Transverse colon (tissue), 4 donors: ENCODE measurements around the gene CACNA2D4. TPM values are rescaled to one million over a fixed set of nuclear protein-coding genes. Genes with fewer than 3 reads are reported as not detected.

ENCODE experiments used
- DNase-seq: peaks from one replicate; pipeline ENCODE4 v3.0.0-alpha.2; 2019
- H3K27ac ChIP-seq, 4 donors: fragments of 200-600 bp; sonication (generic); 2 replicates each; pipeline ENCODE4 v1.5.1; 2016 to 2018; ENCODE audit warnings: inconsistent platforms in 4 of 4
- H3K27me3 ChIP-seq: fragments of 200-600 bp; sonication (generic); 2 replicates; pipeline ENCODE4 v1.5.1; 2017; ENCODE audit warnings: inconsistent platforms
- H3K36me3 ChIP-seq, 4 donors: fragments of 200-600 bp; sonication (generic); 2 replicates each; pipeline ENCODE4 v1.5.1; 2017 to 2019; ENCODE audit warnings: inconsistent platforms in 4 of 4
- H3K4me1 ChIP-seq, 4 donors: fragments of 200-600 bp; sonication (generic); 2 replicates each; pipeline ENCODE4 v1.5.1; 2017 to 2020; ENCODE audit warnings: inconsistent platforms in 4 of 4
- H3K4me3 ChIP-seq, 4 donors: fragments of 200-600 bp; sonication (generic); 1 replicate in 1 of 4; 2 replicates in 3 of 4; pipeline versions ENCODE4 v1.5.1 to v1.6.1; 2017 to 2019; ENCODE audit warnings: inconsistent platforms in 4 of 4
- H3K9me3 ChIP-seq, 2 donors: fragments of 200-600 bp; sonication (generic); 2 replicates each; pipeline ENCODE4 v1.5.1; 2017 to 2019; ENCODE audit warnings: inconsistent platforms in 2 of 2
- CTCF ChIP-seq, 5 experiments: fragments of 200-600 bp in 3 of 5; fragments of 450-650 bp in 2 of 5; sonication (generic) in 3 of 5; IDR thresholded peaks; 1 replicate in 2 of 5; 2 replicates in 3 of 5; pipeline ENCODE4 v1.5.1; 2016 to 2017; ENCODE audit warnings: antibody characterized with exemption in 5 of 5, inconsistent platforms in 3 of 5, mild to moderate bottlenecking in 2 of 5, moderate library complexity in 1 of 5
- EP300 ChIP-seq: sonication (generic); formaldehyde crosslinking; IDR thresholded peaks from one replicate; pipeline ENCODE4 v1.6.1; 2017; ENCODE audit warnings: antibody characterized with exemption, low read depth
- POLR2A ChIP-seq: fragments of 450-650 bp; IDR thresholded peaks from one replicate; pipeline ENCODE4 v1.6.1; 2016; ENCODE audit warnings: antibody characterized with exemption, mild to moderate bottlenecking, moderate library complexity
- POLR2AphosphoS5 ChIP-seq, 3 donors: sonication (generic); formaldehyde crosslinking; IDR thresholded peaks; one replicate each; pipeline ENCODE4 v1.6.1; 2016; ENCODE audit warnings: antibody characterized with exemption in 3 of 3
- WGBS, 2 donors: methylation state at CpG; one replicate each; pipeline ENCODE4 v1.1.5; 2018; ENCODE audit warnings: low coverage in 1 of 2; 5-methylcytosine and 5-hydroxymethylcytosine counted together
- in situ Hi-C, 4 donors: fragments of 200-750 bp; cut with MboI; loops; one replicate each; pipeline versions ENCODE4 v1.15.0 to v1.15.1; 2017; ENCODE audit warnings: low sequenced_read_pairs in 3 of 4, low pct_ligation_motif_present in 1 of 4, low pct_unique_long_range_greater_than_20kb in 1 of 4
- intact Hi-C: fragments of 100-400 bp; cut with DNase I; formaldehyde crosslinking; loops from one replicate; pipeline ENCODE4 v1.15.1; 2023; ENCODE audit warnings: low total_unique reads
- total RNA-seq, 4 donors: library from RNA; depleted of rRNA; stranded (reverse); fragments of >200 nt; gene quantifications; one replicate each; pipeline ENCODE4 v1.1.0, GENCODE V29; 2016

CACNA2D4 gene
- total RNA-seq, 4 donors from 2014 or later = 6.5 to 22.8 (median 7.2) TPM; not detected in 1

DNA sequence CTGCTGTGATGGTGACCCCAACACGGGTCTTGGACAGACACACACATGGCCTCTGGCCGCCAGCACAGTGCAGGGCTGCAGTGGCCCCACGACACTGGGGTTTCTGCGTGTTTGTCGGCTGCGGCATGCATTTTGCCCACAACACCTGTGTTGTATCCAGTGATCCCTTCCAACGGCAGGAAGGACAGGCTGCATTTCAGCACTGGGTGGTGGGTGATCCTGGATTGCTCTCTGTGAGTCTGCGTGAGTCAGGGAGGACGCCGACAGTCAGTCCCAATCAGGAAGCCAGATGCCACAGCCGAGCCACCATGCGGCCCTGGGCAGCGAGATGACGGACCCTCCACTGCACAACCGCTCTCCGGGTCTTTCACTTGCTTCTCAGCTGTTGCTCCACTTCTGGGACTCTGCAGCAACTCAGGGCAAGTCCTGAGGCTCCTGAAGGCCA, 77.4 kb downstream of the CACNA2D4 start:
- no peaks in the 10 kb centered on the region for H3K9me3 ChIP-seq
- intact Hi-C loops = no loop called here
- DNase-seq = no peak
- TF ChIP-seq EP300 (no peak), POLR2AphosphoS5 (IDR thresholded peaks at IDR 0.05) (no peak), POLR2A (no peak), CTCF (IDR thresholded peaks at IDR 0.05) (no peak)
- H3K4me3 ChIP-seq = no peak overlapping the region
- 88% methylated on average over 14 of the region's 16 CpGs; no CpG with 5 or more reads in 1 of the 2 donors for WGBS, 2 donors
- no peaks in the 10 kb centered on the region for H3K36me3 ChIP-seq
- H3K4me1 ChIP-seq = no peaks in the 10 kb centered on the region
- peaks cover 13% of the 10 kb centered on the region for H3K27me3 ChIP-seq
- in situ Hi-C loops = no loop called here
- H3K27ac ChIP-seq = no peak overlapping the region

GRCh38 chr12:1839956-1840951, 78.2 kb downstream of the CACNA2D4 start:
- H3K9me3 ChIP-seq = no peaks in the 10 kb centered on the region
- WGBS, 2 donors = 20 to 68% methylated on average over 2 to 24 of the region's 24 CpGs
- intact Hi-C loops (loop anchor here (10.0 kb wide), 1 partner anchor 65 kb away; no protein-coding TSS in a partner anchor), in situ Hi-C loops (no loop called here)
- no peak for TF ChIP-seq EP300
- no peak for TF ChIP-seq CTCF (IDR thresholded peaks at IDR 0.05)
- no peak for TF ChIP-seq POLR2AphosphoS5 (IDR thresholded peaks at IDR 0.05)
- TF ChIP-seq POLR2A = no peak
- H3K36me3 ChIP-seq = no peaks in the 10 kb centered on the region
- DNase-seq = no peak
- H3K4me1 ChIP-seq = no peaks in the 10 kb centered on the region
- peaks cover 13% of the 10 kb centered on the region for H3K27me3 ChIP-seq
- no peak overlapping the region for H3K4me3 ChIP-seq
- no peak overlapping the region for H3K27ac ChIP-seq

DNA sequence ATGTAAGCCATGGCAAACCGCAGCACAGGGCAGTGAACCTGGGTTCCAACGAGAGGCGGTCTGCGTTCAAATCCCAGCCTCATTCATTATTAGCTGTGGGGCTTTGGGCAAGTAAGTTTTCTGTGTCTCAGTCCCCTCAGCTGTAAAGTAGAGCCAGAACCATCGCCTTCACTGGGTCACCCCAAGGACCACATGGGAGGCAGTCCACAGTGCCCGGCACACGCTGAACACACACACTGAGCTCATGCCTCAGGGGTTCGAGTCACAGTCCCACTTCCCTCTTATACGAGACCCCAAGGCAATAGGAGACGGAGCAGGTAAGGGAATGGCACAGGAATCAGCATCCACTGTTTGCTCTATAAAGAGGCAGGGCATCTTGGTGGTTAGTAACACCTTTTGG, 79.0 kb downstream of the CACNA2D4 start:
- Histone ChIP-seq H3K9me3 (no peaks in the 10 kb centered on the region), H3K27me3 (peaks cover 13% of the 10 kb centered on the region), H3K4me3 (no peak overlapping the region), H3K4me1 (no peaks in the 10 kb centered on the region), H3K27ac (no peak overlapping the region), H3K36me3 (no peaks in the 10 kb centered on the region)
- intact Hi-C loops (loop anchor here (10.0 kb wide), 1 partner anchor 65 kb away; no protein-coding TSS in a partner anchor), in situ Hi-C loops (no loop called here)
- no peak for DNase-seq
- WGBS, 2 donors = 92% methylated on average over 10 of the region's 10 CpGs; no CpG with 5 or more reads in 1 of the 2 donors
- TF ChIP-seq EP300 = no peak
- no peak for TF ChIP-seq POLR2A
- no peak for TF ChIP-seq CTCF (IDR thresholded peaks at IDR 0.05)
- no peak for TF ChIP-seq POLR2AphosphoS5 (IDR thresholded peaks at IDR 0.05)

GRCh38 chr12:1838994-1839365, 79.5 kb downstream of the CACNA2D4 start:
- H3K27me3 ChIP-seq = peaks cover 13% of the 10 kb centered on the region
- H3K36me3 ChIP-seq = no peaks in the 10 kb centered on the region
- H3K27ac ChIP-seq = no peak overlapping the region
- intact Hi-C loops = loop anchor here (10.0 kb wide), 1 partner anchor 66 kb away; no protein-coding TSS in a partner anchor
- no peak overlapping the region for H3K4me3 ChIP-seq
- WGBS, 2 donors = 80% methylated on average over 15 of the region's 15 CpGs; no CpG with 5 or more reads in 1 of the 2 donors
- in situ Hi-C loops = no loop called here
- TF ChIP-seq CTCF (IDR thresholded peaks at IDR 0.05) (no peak), POLR2AphosphoS5 (IDR thresholded peaks at IDR 0.05) (no peak), POLR2A (no peak), EP300 (no peak)
- H3K9me3 ChIP-seq = no peaks in the 10 kb centered on the region
- DNase-seq = no peak
- H3K4me1 ChIP-seq = no peaks in the 10 kb centered on the region
